K562 (cell line): ENCODE data around the gene ABCC10.

Source experiments
- ESRRA ChIP-seq: fragments of 450-650 bp; IDR thresholded peaks from 2 replicates; pipeline ENCODE4 v1.6.1; 2014; ENCODE audit warnings: low read depth, mild to moderate bottlenecking, moderate library complexity, borderline replicate concordance
- HOXB6 ChIP-seq: fragments of 250-450 bp; sonication (Bioruptor Pico); IDR thresholded peaks from 2 replicates; pipeline ENCODE4 v1.5.1; 2022; ENCODE audit warnings: mild to moderate bottlenecking, borderline replicate concordance
- KDM1A ChIP-seq, 2 experiments: fragments of 450-650 bp; IDR thresholded peaks; 2 replicates each; pipeline ENCODE4 v1.6.1; 2016; ENCODE audit warnings: mild to moderate bottlenecking in 2 of 2
- POLR2A ChIP-seq: fragments of 450-650 bp; conservative IDR thresholded peaks from 2 replicates; pipeline ENCODE4 v1.6.1; 2016
- SETDB1 ChIP-seq: IDR thresholded peaks from one replicate; pipeline ENCODE4 v1.6.1; 2012; ENCODE audit warnings: low read length, control low read depth, inconsistent platforms
- TFAM ChIP-seq: fragments of 250-450 bp; sonication (Bioruptor Pico); conservative IDR thresholded peaks from 2 replicates; pipeline ENCODE4 v1.5.0; 2021; ENCODE audit warnings: mild to moderate bottlenecking, moderate library complexity
- TF ChIP-seq, protein P1 (sequence below): fragments of 450-650 bp; IDR thresholded peaks from 2 replicates; pipeline ENCODE4 v1.6.1; 2018; ENCODE audit not compliant: partially characterized antibody
- TF ChIP-seq, protein P2 (sequence below), 3 experiments: IDR thresholded peaks in 2 of 3; conservative IDR thresholded peaks in 1 of 3; 2 replicates each; pipeline ENCODE4 v1.5.1; 2011 to 2012; ENCODE audit warnings: low read length in 3 of 3, mild to moderate bottlenecking in 3 of 3, control low read depth in 2 of 3, improper control_type of control experiment in 1 of 3, inconsistent platforms in 1 of 3, low read depth in 1 of 3, mixed read lengths in 1 of 3, moderate library complexity in 1 of 3; ENCODE audit not compliant: insufficient read depth in 2 of 3
- TF ChIP-seq, protein P3 (sequence below): fragments of 450-650 bp; IDR thresholded peaks from 2 replicates; pipeline ENCODE4 v1.6.1; 2017; ENCODE audit warnings: mild to moderate bottlenecking, moderate library complexity
- TF ChIP-seq, protein P4 (sequence below): fragments of 250-450 bp; sonication (Bioruptor Pico); IDR thresholded peaks from 2 replicates; pipeline ENCODE4 v1.8.0; 2022; ENCODE audit warnings: moderate library complexity, mild to moderate bottlenecking, inconsistent platforms
- TF ChIP-seq, protein P5 (sequence below): fragments of 450-650 bp; IDR thresholded peaks from 2 replicates; pipeline ENCODE4 v1.6.1; 2016; ENCODE audit warnings: borderline replicate concordance

DNA sequence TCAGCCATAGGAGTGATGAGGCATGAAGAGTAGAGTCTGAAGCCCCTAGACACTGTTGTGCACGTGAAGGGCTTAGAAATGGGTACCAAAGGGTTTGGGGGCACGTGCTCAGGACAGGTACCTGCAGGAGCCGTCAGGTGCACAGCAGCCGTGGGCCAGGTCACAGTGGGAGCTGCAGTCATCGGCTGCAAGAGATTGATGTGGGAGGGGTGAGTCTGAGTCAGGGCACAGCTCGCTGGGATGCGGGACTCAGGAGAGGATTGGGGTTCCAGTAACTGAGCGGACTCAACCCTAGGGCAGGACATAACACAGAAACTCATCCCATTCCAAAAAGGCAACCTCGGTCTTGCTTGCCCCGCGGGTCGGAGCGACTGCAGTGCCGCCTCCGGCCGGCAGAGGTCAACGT, 27.0 kb downstream of the ABCC10 start:
- TF ChIP-seq, protein P1, sequence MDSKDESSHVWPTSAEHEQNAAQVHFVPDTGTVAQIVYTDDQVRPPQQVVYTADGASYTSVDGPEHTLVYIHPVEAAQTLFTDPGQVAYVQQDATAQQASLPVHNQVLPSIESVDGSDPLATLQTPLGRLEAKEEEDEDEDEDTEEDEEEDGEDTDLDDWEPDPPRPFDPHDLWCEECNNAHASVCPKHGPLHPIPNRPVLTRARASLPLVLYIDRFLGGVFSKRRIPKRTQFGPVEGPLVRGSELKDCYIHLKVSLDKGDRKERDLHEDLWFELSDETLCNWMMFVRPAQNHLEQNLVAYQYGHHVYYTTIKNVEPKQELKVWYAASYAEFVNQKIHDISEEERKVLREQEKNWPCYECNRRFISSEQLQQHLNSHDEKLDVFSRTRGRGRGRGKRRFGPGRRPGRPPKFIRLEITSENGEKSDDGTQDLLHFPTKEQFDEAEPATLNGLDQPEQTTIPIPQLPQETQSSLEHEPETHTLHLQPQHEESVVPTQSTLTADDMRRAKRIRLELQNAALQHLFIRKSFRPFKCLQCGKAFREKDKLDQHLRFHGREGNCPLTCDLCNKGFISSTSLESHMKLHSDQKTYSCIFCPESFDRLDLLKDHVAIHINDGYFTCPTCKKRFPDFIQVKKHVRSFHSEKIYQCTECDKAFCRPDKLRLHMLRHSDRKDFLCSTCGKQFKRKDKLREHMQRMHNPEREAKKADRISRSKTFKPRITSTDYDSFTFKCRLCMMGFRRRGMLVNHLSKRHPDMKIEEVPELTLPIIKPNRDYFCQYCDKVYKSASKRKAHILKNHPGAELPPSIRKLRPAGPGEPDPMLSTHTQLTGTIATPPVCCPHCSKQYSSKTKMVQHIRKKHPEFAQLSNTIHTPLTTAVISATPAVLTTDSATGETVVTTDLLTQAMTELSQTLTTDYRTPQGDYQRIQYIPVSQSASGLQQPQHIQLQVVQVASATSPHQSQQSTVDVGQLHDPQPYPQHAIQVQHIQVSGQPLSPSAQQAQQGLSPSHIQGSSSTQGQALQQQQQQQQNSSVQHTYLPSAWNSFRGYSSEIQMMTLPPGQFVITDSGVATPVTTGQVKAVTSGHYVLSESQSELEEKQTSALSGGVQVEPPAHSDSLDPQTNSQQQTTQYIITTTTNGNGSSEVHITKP = no peak
- TF ChIP-seq, protein P2, sequence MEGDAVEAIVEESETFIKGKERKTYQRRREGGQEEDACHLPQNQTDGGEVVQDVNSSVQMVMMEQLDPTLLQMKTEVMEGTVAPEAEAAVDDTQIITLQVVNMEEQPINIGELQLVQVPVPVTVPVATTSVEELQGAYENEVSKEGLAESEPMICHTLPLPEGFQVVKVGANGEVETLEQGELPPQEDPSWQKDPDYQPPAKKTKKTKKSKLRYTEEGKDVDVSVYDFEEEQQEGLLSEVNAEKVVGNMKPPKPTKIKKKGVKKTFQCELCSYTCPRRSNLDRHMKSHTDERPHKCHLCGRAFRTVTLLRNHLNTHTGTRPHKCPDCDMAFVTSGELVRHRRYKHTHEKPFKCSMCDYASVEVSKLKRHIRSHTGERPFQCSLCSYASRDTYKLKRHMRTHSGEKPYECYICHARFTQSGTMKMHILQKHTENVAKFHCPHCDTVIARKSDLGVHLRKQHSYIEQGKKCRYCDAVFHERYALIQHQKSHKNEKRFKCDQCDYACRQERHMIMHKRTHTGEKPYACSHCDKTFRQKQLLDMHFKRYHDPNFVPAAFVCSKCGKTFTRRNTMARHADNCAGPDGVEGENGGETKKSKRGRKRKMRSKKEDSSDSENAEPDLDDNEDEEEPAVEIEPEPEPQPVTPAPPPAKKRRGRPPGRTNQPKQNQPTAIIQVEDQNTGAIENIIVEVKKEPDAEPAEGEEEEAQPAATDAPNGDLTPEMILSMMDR (IDR thresholded peaks at IDR 0.05 in 2 of 3, conservative IDR thresholded peaks at IDR 0.05 in 1 of 3; ENCODE audit: insufficient read depth in 2 of 3, low read depth in 1 of 3, low read length in 3 of 3) = peak; percentile 96 to 98 (median 96)
- TF ChIP-seq POLR2A (no peak), HOXB6 (CRISPR knock-in tag) (no peak), SETDB1 (no peak), KDM1A (IDR thresholded peaks at IDR 0.05) (no peak), ESRRA (no peak), TFAM (CRISPR knock-in tag) (no peak)
- TF ChIP-seq, protein P3, sequence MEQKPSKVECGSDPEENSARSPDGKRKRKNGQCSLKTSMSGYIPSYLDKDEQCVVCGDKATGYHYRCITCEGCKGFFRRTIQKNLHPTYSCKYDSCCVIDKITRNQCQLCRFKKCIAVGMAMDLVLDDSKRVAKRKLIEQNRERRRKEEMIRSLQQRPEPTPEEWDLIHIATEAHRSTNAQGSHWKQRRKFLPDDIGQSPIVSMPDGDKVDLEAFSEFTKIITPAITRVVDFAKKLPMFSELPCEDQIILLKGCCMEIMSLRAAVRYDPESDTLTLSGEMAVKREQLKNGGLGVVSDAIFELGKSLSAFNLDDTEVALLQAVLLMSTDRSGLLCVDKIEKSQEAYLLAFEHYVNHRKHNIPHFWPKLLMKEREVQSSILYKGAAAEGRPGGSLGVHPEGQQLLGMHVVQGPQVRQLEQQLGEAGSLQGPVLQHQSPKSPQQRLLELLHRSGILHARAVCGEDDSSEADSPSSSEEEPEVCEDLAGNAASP = no peak
- TF ChIP-seq, protein P4, sequence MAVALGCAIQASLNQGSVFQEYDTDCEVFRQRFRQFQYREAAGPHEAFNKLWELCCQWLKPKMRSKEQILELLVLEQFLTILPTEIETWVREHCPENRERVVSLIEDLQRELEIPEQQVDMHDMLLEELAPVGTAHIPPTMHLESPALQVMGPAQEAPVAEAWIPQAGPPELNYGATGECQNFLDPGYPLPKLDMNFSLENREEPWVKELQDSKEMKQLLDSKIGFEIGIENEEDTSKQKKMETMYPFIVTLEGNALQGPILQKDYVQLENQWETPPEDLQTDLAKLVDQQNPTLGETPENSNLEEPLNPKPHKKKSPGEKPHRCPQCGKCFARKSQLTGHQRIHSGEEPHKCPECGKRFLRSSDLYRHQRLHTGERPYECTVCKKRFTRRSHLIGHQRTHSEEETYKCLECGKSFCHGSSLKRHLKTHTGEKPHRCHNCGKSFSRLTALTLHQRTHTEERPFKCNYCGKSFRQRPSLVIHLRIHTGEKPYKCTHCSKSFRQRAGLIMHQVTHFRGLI (CRISPR knock-in tag) = no peak
- TF ChIP-seq, protein P5, sequence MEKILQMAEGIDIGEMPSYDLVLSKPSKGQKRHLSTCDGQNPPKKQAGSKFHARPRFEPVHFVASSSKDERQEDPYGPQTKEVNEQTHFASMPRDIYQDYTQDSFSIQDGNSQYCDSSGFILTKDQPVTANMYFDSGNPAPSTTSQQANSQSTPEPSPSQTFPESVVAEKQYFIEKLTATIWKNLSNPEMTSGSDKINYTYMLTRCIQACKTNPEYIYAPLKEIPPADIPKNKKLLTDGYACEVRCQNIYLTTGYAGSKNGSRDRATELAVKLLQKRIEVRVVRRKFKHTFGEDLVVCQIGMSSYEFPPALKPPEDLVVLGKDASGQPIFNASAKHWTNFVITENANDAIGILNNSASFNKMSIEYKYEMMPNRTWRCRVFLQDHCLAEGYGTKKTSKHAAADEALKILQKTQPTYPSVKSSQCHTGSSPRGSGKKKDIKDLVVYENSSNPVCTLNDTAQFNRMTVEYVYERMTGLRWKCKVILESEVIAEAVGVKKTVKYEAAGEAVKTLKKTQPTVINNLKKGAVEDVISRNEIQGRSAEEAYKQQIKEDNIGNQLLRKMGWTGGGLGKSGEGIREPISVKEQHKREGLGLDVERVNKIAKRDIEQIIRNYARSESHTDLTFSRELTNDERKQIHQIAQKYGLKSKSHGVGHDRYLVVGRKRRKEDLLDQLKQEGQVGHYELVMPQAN = no peak
